D721Med (cell line): ENCODE measurements around the gene IARS1.

Experiments
- DNase-seq: peaks from one replicate; pipeline ENCODE4 v3.0.0; 2011; ENCODE audit warnings: low spot score; ENCODE audit not compliant: insufficient read length
- FAIRE-seq: peaks from 2 replicates; lab custom pipeline; 2011; peaks lifted over from hg19 to GRCh38; lab: Jason Lieb, UNC
- TF ChIP-seq, protein P1 (sequence below): IDR thresholded peaks from 2 replicates; pipeline ENCODE4 v1.5.1; 2012; ENCODE audit warnings: mild to moderate bottlenecking, control low read depth; ENCODE audit not compliant: insufficient read depth; ENCODE audit errors: missing control alignments

IARS1 gene

DNA sequence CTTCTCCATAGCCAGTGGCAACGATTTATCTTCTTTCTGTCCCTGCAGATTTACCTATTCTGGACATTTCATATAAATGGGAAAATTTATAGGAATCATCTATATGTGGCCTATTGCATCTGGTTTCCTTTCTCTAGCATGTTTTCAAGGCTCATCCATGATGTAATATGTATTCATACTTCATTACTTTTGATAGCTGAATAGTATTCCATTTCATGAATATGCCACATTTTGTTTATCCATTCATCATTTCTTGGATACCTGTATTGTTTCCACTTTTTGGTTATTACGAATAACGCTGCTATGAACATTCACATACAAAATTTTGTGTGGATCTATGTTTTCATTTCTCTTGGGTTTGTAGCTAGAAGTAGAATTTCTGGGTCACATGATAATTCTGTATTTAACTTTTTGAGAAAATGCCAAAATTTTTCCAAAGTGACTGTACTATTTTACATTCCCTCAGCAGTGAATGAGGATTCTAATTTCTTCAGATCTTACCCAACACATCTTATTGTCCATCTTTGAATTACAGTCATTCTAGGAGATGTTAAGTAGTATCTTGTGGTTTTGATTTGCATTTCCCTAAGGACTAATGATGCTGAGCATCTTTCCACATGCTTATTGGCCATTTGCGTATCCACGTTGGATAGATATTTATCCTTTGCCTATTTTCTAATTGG, 3.6 kb downstream of the IARS1 start:
- no peak for FAIRE-seq
- TF ChIP-seq, protein P1, sequence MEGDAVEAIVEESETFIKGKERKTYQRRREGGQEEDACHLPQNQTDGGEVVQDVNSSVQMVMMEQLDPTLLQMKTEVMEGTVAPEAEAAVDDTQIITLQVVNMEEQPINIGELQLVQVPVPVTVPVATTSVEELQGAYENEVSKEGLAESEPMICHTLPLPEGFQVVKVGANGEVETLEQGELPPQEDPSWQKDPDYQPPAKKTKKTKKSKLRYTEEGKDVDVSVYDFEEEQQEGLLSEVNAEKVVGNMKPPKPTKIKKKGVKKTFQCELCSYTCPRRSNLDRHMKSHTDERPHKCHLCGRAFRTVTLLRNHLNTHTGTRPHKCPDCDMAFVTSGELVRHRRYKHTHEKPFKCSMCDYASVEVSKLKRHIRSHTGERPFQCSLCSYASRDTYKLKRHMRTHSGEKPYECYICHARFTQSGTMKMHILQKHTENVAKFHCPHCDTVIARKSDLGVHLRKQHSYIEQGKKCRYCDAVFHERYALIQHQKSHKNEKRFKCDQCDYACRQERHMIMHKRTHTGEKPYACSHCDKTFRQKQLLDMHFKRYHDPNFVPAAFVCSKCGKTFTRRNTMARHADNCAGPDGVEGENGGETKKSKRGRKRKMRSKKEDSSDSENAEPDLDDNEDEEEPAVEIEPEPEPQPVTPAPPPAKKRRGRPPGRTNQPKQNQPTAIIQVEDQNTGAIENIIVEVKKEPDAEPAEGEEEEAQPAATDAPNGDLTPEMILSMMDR = no peak
- DNase-seq = no peak

DNA sequence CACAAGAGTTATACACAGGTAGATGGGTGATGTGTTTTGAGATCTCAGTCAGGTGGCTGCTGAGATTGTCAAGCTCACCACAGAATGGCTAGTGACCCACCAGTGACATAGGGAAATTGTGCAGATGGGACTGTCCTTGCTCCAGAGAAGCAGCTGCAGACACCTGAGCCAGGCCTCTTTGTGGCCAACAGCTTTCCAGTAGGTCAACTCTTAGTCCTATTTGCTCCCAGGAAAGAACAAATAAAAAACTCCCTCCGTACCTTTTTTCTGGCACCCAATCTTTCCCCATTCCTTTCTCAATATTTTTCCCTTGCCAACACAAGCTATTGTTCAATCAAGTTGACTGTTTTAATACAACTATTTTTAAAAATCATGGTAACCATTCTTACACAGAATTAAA, 14.2 kb downstream of the IARS1 start:
- no peak for DNase-seq
- no peak for FAIRE-seq

DNA sequence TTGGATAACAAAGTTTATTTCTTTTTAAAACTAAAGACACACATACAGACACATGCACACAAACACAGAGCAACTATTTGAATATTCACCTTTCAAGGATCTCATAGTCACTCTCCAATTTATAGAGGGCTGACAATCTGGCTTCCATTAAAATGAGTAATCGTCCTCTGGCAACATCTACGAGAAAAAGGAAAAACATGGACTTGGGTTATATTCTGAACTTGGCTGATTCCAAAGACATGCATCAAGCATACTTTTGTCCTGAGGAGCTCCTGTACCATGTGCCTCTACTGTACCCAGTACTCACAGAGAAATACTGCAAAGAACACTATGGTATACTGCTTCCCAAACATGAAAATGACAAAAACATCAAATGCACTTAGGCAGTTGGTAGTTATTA, 15.4 kb downstream of the IARS1 start:
- DNase-seq = no peak
- TF ChIP-seq, protein P1 = no peak
- no peak for FAIRE-seq

More for the DNA sequence above, 14.2 kb downstream of the IARS1 start:
- TF ChIP-seq, protein P1 = no peak

DNA sequence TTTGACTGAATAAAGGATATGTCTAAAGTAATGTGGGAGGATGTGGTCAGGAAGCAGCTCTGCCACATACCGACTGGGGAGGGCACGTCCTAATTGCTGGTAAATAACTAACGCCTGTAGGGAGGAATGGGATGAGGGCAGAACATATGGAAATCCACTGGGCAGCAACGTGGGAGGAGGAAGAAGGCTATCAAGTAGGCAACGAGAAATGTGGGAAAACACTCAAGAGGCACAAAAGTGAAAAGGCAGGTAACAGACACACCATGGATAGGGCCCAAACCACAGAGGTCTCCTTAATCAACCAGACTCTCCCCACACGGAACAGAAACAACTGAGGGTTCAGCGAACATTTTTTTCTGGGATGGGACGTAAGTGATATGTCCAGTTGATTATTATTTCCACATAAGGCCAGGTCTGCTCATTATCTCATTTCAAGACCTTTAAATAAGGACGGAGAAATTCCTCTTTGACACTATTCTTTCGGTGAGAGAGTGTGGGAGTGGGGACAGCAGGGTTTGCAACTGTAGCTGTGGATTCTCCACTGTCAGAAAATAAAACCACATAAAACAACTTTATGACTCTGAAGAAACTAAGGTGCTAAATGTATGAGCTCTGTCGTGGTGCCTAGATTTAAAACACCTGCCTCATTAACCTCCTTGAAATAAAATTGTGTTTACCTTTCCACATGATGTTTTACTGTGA, 17.0 kb downstream of the IARS1 start:
- DNase-seq = no peak
- FAIRE-seq = no peak
- TF ChIP-seq, protein P1 = no peak

DNA sequence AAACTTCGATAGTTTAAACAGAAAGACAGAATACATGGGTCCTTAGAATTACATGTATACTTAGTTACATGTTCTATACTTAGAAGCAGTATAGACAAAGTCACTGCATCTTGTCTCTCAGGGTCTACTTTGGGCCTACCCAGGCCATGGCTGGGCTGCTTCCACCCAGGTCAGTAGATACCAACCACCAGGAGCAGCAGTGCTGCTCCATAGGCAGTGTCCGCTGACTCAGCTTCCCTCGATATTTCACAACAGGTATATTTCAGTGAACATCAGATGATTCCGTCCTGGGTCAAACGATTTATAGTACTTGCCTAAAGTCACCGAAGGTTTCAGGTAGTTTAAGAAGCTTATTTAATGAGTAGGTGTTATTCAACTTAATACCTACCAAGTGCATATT, 18.0 kb downstream of the IARS1 start:
- TF ChIP-seq, protein P1 = no peak
- DNase-seq (no peak), FAIRE-seq (no peak)

DNA sequence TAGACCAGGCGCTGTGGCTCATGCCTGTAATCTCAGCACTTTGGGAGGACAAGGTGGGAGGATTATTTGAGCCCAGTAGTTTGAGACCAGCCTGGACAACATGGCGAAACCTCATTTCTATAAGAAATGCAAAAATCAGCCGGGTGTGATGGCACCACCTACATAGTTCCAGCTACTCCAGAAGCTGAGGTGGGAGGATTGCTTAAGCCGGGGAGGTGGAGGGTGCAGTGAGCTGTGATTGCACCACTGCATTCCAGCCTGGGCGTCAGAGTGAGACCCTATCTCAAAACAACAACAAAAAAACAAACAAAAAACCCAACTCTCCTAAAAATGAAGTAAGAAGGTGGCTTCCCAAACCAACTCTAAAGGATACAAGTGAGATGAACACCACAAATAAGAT, 23.0 kb downstream of the IARS1 start:
- TF ChIP-seq, protein P1 = no peak
- DNase-seq = no peak
- FAIRE-seq = no peak

DNA sequence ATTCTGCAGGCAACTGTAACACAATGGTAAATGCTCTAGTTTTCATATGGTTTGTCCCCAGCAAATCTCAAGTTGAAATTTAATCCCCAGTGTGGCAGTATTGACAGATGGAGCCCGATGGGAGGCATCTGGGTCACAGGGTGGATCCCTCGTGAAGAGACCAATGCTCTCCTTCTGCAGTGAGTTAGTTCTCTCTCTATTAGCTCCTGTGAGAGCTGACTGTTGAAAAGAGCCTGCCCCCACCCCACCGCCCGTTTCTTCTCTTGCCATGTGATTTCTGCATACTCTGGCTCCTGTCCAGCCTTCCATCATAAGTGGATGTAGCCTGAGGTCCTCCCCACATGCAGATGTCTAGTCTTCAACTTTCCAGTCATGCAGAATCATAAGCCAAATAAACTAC, 27.0 kb downstream of the IARS1 start:
- TF ChIP-seq, protein P1 = no peak
- DNase-seq = no peak
- no peak for FAIRE-seq
